H7 (cell line): ENCODE results near the gene HELZ. TPM values are rescaled to one million over a fixed set of nuclear protein-coding genes. Genes with fewer than 3 reads are reported as not detected.
"Not testable (repeated sequence)": the region's sequence is repeated elsewhere in the genome, so short reads cannot be mapped to it uniquely, and the experiment has no call there.

ENCODE experiments used
- DNase-seq: peaks from one replicate; pipeline ENCODE4 v3.0.0; 2012
- H3K27me3 ChIP-seq: 2 replicates; pipeline ENCODE4 v1.6.0; 2011; ENCODE audit warnings: mild to moderate bottlenecking, low read length; ENCODE audit not compliant: control insufficient read depth, insufficient read depth
- H3K36me3 ChIP-seq: replicated peaks from 2 replicates; pipeline ENCODE4 v1.5.1; 2011; ENCODE audit warnings: low read length; ENCODE audit not compliant: control insufficient read depth, insufficient read depth
- H3K4me3 ChIP-seq: 2 replicates; pipeline ENCODE4 v1.5.1; 2011; ENCODE audit warnings: low read depth, mild to moderate bottlenecking, control low read depth, low read length, moderate library complexity; ENCODE audit not compliant: insufficient read depth
- total RNA-seq: library from RNA; depleted of rRNA; stranded (reverse); fragments of >200 nt; shearing (Covaris generic); gene quantifications from 2 replicates; pipeline ENCODE4 v1.2.3, GENCODE V29; 2014

Gene HELZ
- total RNA-seq, 1 experiment from 2014 or later, result 15.6 TPM

DNA sequence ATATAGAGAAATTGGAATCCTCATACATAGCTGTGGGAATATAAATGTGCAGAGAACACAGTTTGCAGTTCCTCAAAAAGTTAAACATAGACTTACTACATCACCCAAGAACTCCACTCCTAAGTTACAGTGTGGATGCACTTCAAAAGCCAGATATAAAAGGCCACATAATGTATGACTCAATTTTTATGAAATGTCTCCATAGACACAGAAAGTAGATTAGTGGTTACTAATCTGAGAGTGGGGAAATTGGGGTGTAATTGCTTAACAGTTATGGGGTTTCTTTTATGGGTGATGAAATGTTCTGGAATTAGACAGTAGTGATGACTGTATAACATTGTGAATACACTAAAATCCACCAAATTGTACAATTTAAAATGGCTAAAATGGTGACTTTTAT lies 139.8 kb downstream of the HELZ start:
- Histone ChIP-seq H3K27me3 (no peaks in the 10 kb centered on the region), H3K4me3 (no peak overlapping the region), H3K36me3 (peaks cover 11% of the 10 kb centered on the region)
- no peak for DNase-seq

GRCh38 chr17:67104641-67105040 lies 140.4 kb downstream of the HELZ start:
- peaks cover 11% of the 10 kb centered on the region for H3K36me3 ChIP-seq

DNA sequence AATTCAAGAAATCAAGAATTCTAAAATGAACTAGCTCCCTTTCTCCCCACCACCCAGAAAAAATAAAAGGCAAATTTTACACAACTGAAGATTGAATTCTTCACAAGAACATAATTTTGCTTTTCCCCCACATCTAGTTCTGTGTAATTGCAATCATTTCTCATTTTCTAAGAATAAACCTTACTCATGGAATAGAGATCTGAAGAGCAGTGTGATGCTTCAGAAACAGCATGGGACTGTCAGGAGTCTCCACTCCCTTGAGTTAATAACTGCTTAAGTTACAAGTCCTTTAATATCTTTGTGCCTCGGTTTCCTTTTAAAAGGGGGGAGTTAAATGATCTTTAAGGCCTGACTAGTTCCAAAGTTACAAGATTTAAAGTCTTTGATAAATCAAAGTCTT lies 147.0 kb downstream of the HELZ start:
- Histone ChIP-seq H3K36me3 (no peaks in the 10 kb centered on the region), H3K27me3 (no peaks in the 10 kb centered on the region), H3K4me3 (no peak overlapping the region)
- DNase-seq, result no peak

More at GRCh38 chr17:67104641-67105040, 140.4 kb downstream of the HELZ start:
- not testable (repeated sequence) for DNase-seq, H3K4me3 ChIP-seq, H3K27me3 ChIP-seq

GRCh38 chr17:67096609-67097008 lies 148.4 kb downstream of the HELZ start:
- no peak for DNase-seq
- Histone ChIP-seq H3K27me3 (no peaks in the 10 kb centered on the region), H3K36me3 (no peaks in the 10 kb centered on the region), H3K4me3 (no peak overlapping the region)

GRCh38 chr17:67095803-67096202 lies 149.2 kb downstream of the HELZ start:
- Histone ChIP-seq H3K27me3 (no peaks in the 10 kb centered on the region), H3K4me3 (no peak overlapping the region), H3K36me3 (no peaks in the 10 kb centered on the region)
- DNase-seq, result no peak

GRCh38 chr17:67095291-67095690 lies 149.7 kb downstream of the HELZ start:
- DNase-seq, H3K4me3 ChIP-seq, H3K36me3 ChIP-seq, H3K27me3 ChIP-seq: not testable (repeated sequence)

DNA sequence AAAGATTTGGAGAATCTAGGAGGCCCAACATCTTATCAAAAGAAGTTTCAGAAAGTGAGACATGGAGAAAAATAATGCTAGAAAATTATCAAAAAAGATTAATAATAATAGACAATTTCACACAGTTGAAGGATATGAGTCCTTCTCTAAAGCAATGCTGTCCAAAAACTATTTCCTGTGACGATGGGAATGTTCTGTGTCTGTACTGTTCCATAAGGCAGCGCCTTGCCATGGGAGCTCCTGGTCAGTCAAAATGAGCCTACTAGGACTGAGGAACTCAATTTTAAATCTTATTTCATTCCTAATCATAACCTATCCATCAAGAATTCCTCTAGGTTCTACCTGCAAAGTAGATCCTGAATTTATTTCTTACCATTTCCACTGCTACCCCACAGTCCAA lies 151.6 kb downstream of the HELZ start:
- no peaks in the 10 kb centered on the region for H3K27me3 ChIP-seq
- DNase-seq, result no peak
- H3K4me3 ChIP-seq, result no peak overlapping the region
- H3K36me3 ChIP-seq, result no peaks in the 10 kb centered on the region

- not testable (repeated sequence) for H3K4me3 ChIP-seq, DNase-seq, H3K27me3 ChIP-seq, H3K36me3 ChIP-seq
Measured at GRCh38 chr17:67092710-67093109, 152.3 kb downstream of the HELZ start.

- no peak for DNase-seq
- Histone ChIP-seq H3K4me3 (no peak overlapping the region), H3K27me3 (no peaks in the 10 kb centered on the region), H3K36me3 (no peaks in the 10 kb centered on the region)
Measured at GRCh38 chr17:67092291-67092690, 152.7 kb downstream of the HELZ start.

DNA sequence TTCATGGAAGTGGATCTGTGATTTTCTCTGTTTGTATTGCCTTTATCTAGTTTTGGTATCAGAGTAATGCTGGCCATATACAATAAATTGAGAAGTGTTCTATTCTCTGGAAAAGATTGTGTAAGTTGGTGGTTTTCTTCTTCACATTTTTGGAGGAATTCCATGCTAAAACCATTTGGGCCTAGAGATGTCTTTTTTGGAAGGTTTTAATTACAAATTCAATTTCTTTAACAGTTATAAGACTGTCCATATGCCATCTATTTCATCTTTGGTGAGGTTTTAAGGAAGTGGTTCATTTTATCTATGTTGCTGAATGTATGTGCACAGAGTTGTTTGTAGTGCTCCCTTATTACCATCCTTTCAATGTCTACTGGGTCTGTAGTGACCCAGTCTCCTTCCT lies 154.7 kb downstream of the HELZ start:
- H3K36me3 ChIP-seq, result no peaks in the 10 kb centered on the region; the same call in 1 of the 2 replicates
- no peaks in the 10 kb centered on the region for H3K27me3 ChIP-seq
- no peak overlapping the region for H3K4me3 ChIP-seq
- DNase-seq, result no peak

GRCh38 chr17:67088639-67089038 lies 156.4 kb downstream of the HELZ start:
- no peak for DNase-seq
- no peaks in the 10 kb centered on the region for H3K27me3 ChIP-seq
- no peak overlapping the region for H3K4me3 ChIP-seq
- H3K36me3 ChIP-seq, result no peaks in the 10 kb centered on the region; the same call in 1 of the 2 replicates

DNA sequence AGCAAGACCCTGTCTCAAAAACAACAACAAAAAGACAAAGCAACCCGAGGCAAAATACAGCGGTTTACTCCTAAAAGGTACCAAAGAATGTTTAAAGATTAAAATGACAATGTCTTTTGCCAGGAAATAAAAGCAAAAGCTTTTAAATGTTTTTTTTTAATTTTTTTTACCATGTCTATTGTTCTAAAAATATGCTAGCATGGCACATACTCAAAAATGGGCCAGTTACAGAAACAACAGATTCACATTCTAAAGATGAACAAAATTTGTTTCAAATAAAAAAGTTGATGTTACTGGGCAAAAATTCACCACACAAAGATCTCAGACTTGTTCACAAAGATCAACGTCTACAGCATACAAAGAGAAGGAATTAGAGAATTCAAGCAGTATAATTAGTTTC lies 159.6 kb downstream of the HELZ start:
- DNase-seq, result no peak
- Histone ChIP-seq H3K36me3 (no peaks in the 10 kb centered on the region; the same call in 1 of the 2 replicates), H3K4me3 (no peak overlapping the region), H3K27me3 (no peaks in the 10 kb centered on the region)

DNA sequence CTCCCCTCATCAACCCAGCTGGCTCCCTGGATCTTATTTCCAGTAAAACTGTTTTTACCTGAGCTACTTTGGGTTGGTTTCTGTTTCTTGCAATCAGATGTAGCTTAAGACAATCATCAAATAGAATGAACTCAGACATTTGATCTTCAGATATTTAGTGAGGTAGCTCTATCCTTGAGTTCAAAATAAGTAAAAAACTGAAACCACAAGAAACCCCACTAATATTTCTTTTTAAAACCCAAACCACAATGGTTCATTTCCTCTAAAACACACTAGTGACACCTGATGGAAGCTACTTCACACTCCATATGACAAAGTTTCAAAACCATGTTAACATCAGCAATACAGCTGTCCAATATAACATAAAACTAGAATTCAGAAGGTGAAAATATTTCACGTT lies 162.9 kb downstream of the HELZ start:
- no peaks in the 10 kb centered on the region; the same call in 1 of the 2 replicates for H3K36me3 ChIP-seq
- no peak overlapping the region for H3K4me3 ChIP-seq
- DNase-seq, result no peak
- no peaks in the 10 kb centered on the region for H3K27me3 ChIP-seq

DNA sequence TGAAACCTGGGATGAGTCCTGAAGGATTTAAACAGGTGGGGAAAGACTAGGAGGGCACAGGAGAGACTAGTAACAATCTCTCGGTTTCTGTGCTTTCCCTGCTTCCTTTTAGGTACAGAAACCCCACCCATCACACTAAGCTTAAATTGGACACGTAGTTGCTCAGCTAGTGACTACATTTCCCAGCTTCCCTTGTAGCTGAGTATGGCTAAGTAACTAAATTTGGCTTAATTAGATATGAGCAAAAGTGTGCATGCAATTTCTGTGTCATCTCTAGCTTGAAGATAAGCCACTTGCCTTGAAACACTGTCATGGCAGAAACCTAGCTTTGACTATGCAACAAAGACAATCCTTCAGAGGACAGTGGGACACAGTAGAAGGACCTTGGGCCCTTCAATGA lies 164.2 kb downstream of the HELZ start:
- Histone ChIP-seq H3K36me3 (no peaks in the 10 kb centered on the region), H3K27me3 (no peaks in the 10 kb centered on the region), H3K4me3 (no peak overlapping the region)
- DNase-seq, result no peak

- no peak overlapping the region for H3K4me3 ChIP-seq
- no peaks in the 10 kb centered on the region for H3K36me3 ChIP-seq
- no peaks in the 10 kb centered on the region for H3K27me3 ChIP-seq
- no peak for DNase-seq
Measured at GRCh38 chr17:67079491-67079890, 165.5 kb downstream of the HELZ start.

- no peaks in the 10 kb centered on the region for H3K36me3 ChIP-seq
- no peak overlapping the region for H3K4me3 ChIP-seq
- DNase-seq, result no peak
- H3K27me3 ChIP-seq, result no peaks in the 10 kb centered on the region
Measured at GRCh38 chr17:67078292-67078691, 166.7 kb downstream of the HELZ start.
